Measurements from ENCODE around the gene CACNA1F.

- no peak for TF ChIP-seq PTTG1 (tag; IDR thresholded peaks at IDR 0.05; ENCODE audit: low read depth)
- no peak for TF ChIP-seq GTF2A2 (tag; IDR thresholded peaks at IDR 0.05)
- peak; percentile 99 for TF ChIP-seq NCOR1 (IDR thresholded peaks at IDR 0.05)
- TF ChIP-seq MYC (IDR thresholded peaks at IDR 0.05; ENCODE audit: low read depth, low read length): no peak
- TF ChIP-seq MYC (CRISPR knock-in tag; IDR thresholded peaks at IDR 0.05; ENCODE audit: borderline replicate concordance, low read depth): no peak
- TF ChIP-seq SMC3 (conservative IDR thresholded peaks at IDR 0.05; ENCODE audit: insufficient read depth, low read depth, low read length): no peak
- TF ChIP-seq POLR2AphosphoS5 (IDR thresholded peaks at IDR 0.05; ENCODE audit: control insufficient read depth, insufficient read depth, low read depth, low read length): peak; percentile 44; the same call in 1 of the 2 replicates
- no peak for TF ChIP-seq ZNF277 (CRISPR knock-in tag; IDR thresholded peaks at IDR 0.05; ENCODE audit: borderline replicate concordance)
- 0 out of 2 replicates have a peak, but pooled peaks have one; percentile 38 for TF ChIP-seq MYBL2 (IDR thresholded peaks at IDR 0.05; ENCODE audit: low read depth)
- TF ChIP-seq MYBL2 (CRISPR knock-in tag; IDR thresholded peaks at IDR 0.05; ENCODE audit: borderline replicate concordance): no peak
Measured at GRCh38 chrX:49244207-49244606, 11.1 kb upstream of the CACNA1F start.
